Natural killer cell (primary cell): Measurements from ENCODE around the gene CYTH1. TPM values are rescaled to one million over a fixed set of nuclear protein-coding genes. Genes with fewer than 3 reads are reported as not detected.

Source experiments
- ATAC-seq, 3 donors: fragments of 150-1000 bp in 2 of 3; fragments of 200-7000 bp in 1 of 3; cut with Tn5 transposase; 1 replicate in 1 of 3; 2 replicates in 2 of 3; pipeline ENCODE4 v1.10.0; 2021; ENCODE audit warnings: mild to moderate bottlenecking in 2 of 3, moderate library complexity in 2 of 3
- DNase-seq, 2 donors: peaks; one replicate each; pipeline versions ENCODE4 v3.0.0 to v3.0.0-alpha.2; 2013 to 2021; ENCODE audit warnings: mixed read lengths in 1 of 2
- H3K27ac ChIP-seq: one replicate; pipeline ENCODE4 v1.5.1; 2013; ENCODE audit warnings: mild to moderate bottlenecking, low read length
- H3K27me3 ChIP-seq: one replicate; pipeline ENCODE4 v1.6.1; 2013; ENCODE audit warnings: low read length; ENCODE audit not compliant: control insufficient read depth, insufficient read depth
- H3K36me3 ChIP-seq: one replicate; pipeline ENCODE4 v1.6.1; 2013; ENCODE audit warnings: low read length; ENCODE audit not compliant: control insufficient read depth, insufficient read depth
- H3K4me1 ChIP-seq: one replicate; pipeline ENCODE4 v1.6.1; 2013; ENCODE audit warnings: low read length; ENCODE audit not compliant: control insufficient read depth, insufficient read depth
- H3K4me3 ChIP-seq: one replicate; pipeline ENCODE4 v1.5.1; 2013; ENCODE audit warnings: low read length
- H3K9me3 ChIP-seq: one replicate; pipeline ENCODE4 v1.6.1; 2013; ENCODE audit warnings: low read length; ENCODE audit not compliant: control insufficient read depth, insufficient read depth
- H3K27ac Mint-ChIP-seq, 2 donors: one replicate each; pipeline ENCODE4 v1.8.0; 2022; ENCODE audit warnings: mild to moderate bottlenecking in 2 of 2, mixed read lengths in 2 of 2, moderate library complexity in 1 of 2
- H3K27me3 Mint-ChIP-seq, 2 donors: one replicate each; pipeline ENCODE4 v1.8.0; 2022; ENCODE audit warnings: low read depth in 2 of 2, mixed read lengths in 2 of 2
- H3K36me3 Mint-ChIP-seq: one replicate; pipeline ENCODE4 v1.8.0; 2022; ENCODE audit warnings: mixed read lengths
- H3K4me1 Mint-ChIP-seq, 2 donors: one replicate each; pipeline ENCODE4 v1.8.0; 2022; ENCODE audit warnings: mixed read lengths in 2 of 2
- H3K4me3 Mint-ChIP-seq: one replicate; pipeline ENCODE4 v1.8.0; 2022; ENCODE audit warnings: mild to moderate bottlenecking, moderate library complexity, mixed read lengths
- H3K9me3 Mint-ChIP-seq, 2 donors: one replicate each; pipeline ENCODE4 v1.8.0; 2022; ENCODE audit warnings: mixed read lengths in 2 of 2
- WGBS: methylation state at CpG from one replicate; pipeline ENCODE4 v1.1.7; 2013; ENCODE audit warnings: missing lambda C conversion rate; ENCODE audit not compliant: insufficient coverage; 5-methylcytosine and 5-hydroxymethylcytosine counted together
- intact Hi-C: fragments of 100-400 bp; cut with micrococcal nuclease; formaldehyde crosslinking; loops from one replicate; pipeline ENCODE4 v1.14.2; 2022
- total RNA-seq, 4 donors: library from RNA; stranded (reverse); fragments of 120-200 nt in 1 of 4; gene quantifications; one replicate each; pipeline versions ENCODE4 v1.2.3 to v1.2.4, GENCODE V29; 2013 to 2022
- TF ChIP-seq, protein P1 (sequence below): fragments of 200-600 bp; IDR thresholded peaks from one replicate; pipeline ENCODE4 v1.8.0; 2022; ENCODE audit warnings: antibody characterized with exemption

CYTH1 gene
- total RNA-seq, 3 donors from 2014 or later (not counting 1 experiment from before 2014, with no cell fraction given), result 437 to 514 (median 457) TPM

- no peak for ATAC-seq
- peaks cover 20 to 56% of the 10 kb centered on the region in 2 donors for H3K4me1 Mint-ChIP-seq
- 95% methylated on average over 23 of the region's 23 CpGs for WGBS
- H3K27ac Mint-ChIP-seq, result peak overlapping the region; percentile 72 to 73
- peaks cover 18% of the 10 kb centered on the region for H3K4me1 ChIP-seq
- H3K36me3 Mint-ChIP-seq, result no peaks in the 10 kb centered on the region
- no peaks in the 10 kb centered on the region for H3K27me3 ChIP-seq
- intact Hi-C loops, result no loop called here
- peak in 1 of 2 donors; percentile 17 for DNase-seq
- H3K9me3 Mint-ChIP-seq, result no peaks in the 10 kb centered on the region
- no peak overlapping the region for H3K4me3 ChIP-seq
- no peaks in the 10 kb centered on the region for H3K27me3 Mint-ChIP-seq
- no peak overlapping the region for H3K4me3 Mint-ChIP-seq
- H3K27ac ChIP-seq, result no peak overlapping the region
- peaks cover 36% of the 10 kb centered on the region for H3K36me3 ChIP-seq
- no peaks in the 10 kb centered on the region for H3K9me3 ChIP-seq
- TF ChIP-seq, protein P1, sequence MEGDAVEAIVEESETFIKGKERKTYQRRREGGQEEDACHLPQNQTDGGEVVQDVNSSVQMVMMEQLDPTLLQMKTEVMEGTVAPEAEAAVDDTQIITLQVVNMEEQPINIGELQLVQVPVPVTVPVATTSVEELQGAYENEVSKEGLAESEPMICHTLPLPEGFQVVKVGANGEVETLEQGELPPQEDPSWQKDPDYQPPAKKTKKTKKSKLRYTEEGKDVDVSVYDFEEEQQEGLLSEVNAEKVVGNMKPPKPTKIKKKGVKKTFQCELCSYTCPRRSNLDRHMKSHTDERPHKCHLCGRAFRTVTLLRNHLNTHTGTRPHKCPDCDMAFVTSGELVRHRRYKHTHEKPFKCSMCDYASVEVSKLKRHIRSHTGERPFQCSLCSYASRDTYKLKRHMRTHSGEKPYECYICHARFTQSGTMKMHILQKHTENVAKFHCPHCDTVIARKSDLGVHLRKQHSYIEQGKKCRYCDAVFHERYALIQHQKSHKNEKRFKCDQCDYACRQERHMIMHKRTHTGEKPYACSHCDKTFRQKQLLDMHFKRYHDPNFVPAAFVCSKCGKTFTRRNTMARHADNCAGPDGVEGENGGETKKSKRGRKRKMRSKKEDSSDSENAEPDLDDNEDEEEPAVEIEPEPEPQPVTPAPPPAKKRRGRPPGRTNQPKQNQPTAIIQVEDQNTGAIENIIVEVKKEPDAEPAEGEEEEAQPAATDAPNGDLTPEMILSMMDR, result no peak
Observed at GRCh38 chr17:78669975-78670518, 112.0 kb downstream of the CYTH1 start.

DNA sequence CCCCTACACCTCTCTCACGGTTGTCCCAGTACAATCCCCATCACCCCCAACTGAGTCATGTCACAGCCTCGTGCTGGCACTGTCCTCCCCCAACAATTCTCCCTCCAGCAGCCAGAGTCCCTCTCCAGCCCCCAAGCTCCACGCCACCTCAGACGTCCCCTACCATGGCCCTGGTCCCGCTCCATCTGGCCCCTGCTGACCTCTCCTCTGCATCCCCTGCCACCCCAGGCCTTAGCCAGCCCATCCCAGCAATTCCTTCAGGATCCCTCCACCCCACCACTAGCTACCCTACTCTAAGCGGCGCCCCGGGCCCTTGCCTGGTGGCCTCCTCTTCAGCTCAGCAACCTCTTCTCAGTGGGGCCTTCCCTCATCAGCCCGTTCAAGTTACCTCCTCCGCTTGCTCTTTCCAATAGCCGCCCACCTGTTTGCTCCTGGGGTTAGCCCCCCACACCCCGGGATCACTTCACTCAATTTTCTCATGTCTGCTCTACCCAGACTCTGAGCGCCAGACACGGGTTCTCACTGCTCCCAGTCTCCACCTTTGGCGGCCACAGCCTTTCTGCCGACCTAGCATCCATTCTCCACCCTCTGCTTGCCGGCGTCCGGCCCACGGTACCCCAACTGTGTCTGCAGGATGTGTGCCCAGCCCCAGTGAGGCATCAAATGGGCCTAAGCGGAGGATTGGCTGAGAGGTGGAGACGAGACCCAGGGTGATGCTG lies 112.7 kb downstream of the CYTH1 start:
- Mint-ChIP-seq H3K4me3 (no peak overlapping the region), H3K36me3 (no peaks in the 10 kb centered on the region), H3K4me1 (peaks cover 26 to 62% of the 10 kb centered on the region in 2 donors), H3K27me3 (no peaks in the 10 kb centered on the region), H3K9me3 (no peaks in the 10 kb centered on the region), H3K27ac (peak overlapping the region; percentile 72 to 73)
- no peak for ATAC-seq
- Histone ChIP-seq H3K27ac (no peak overlapping the region), H3K4me3 (no peak overlapping the region), H3K36me3 (peaks cover 30% of the 10 kb centered on the region), H3K9me3 (no peaks in the 10 kb centered on the region), H3K27me3 (no peaks in the 10 kb centered on the region), H3K4me1 (peaks cover 25% of the 10 kb centered on the region)
- intact Hi-C loops, result no loop called here
- 95% methylated on average over 22 of the region's 22 CpGs for WGBS
- TF ChIP-seq, protein P1, result no peak
- DNase-seq, result peak in 1 of 2 donors; percentile 16

- no peak for DNase-seq
- 94% methylated on average over 4 of the region's 4 CpGs for WGBS
- H3K36me3 ChIP-seq, result peaks cover 24% of the 10 kb centered on the region
- TF ChIP-seq, protein P1, result no peak
- H3K4me3 ChIP-seq, result no peak overlapping the region
- Mint-ChIP-seq H3K4me1 (peaks cover 28 to 67% of the 10 kb centered on the region in 2 donors), H3K9me3 (no peaks in the 10 kb centered on the region), H3K4me3 (no peak overlapping the region), H3K27me3 (no peaks in the 10 kb centered on the region), H3K27ac (peak overlapping the region; percentile 72 to 73), H3K36me3 (no peaks in the 10 kb centered on the region)
- intact Hi-C loops, result no loop called here
- no peak overlapping the region for H3K27ac ChIP-seq
- peaks cover 25% of the 10 kb centered on the region for H3K4me1 ChIP-seq
- H3K27me3 ChIP-seq, result no peaks in the 10 kb centered on the region
- ATAC-seq, result no peak
- no peaks in the 10 kb centered on the region for H3K9me3 ChIP-seq
Observed at GRCh38 chr17:78668847-78669246, 113.2 kb downstream of the CYTH1 start.
